A549 (cell line): ENCODE data around the gene TEX44.

Source experiments
- CTCF ChIP-seq: fragments of >200 bp; sonication (Bioruptor Twin); formaldehyde crosslinking; IDR thresholded peaks from 3 replicates; pipeline ENCODE4 v1.5.1; 2016
- EP300 ChIP-seq, 2 experiments: fragments of >200 bp; sonication (Bioruptor Twin); formaldehyde crosslinking; IDR thresholded peaks; 2 replicates in 1 of 2; 3 replicates in 1 of 2; pipeline ENCODE4 v1.6.1; 2016 to 2017

GRCh38 chr2:231573096-231573495 is 19.6 kb upstream of the TEX44 start:
- no peak for TF ChIP-seq EP300 (IDR thresholded peaks at IDR 0.05)
- TF ChIP-seq CTCF = no peak
